HCT116 (cell line): Measurements from ENCODE around the gene EHBP1. TPM values are rescaled to one million over a fixed set of nuclear protein-coding genes. Genes with fewer than 3 reads are reported as not detected.

Source experiments
- ATAC-seq: fragments of 200-7000 bp; cut with Tn5 transposase; 2 replicates; pipeline ENCODE4 v1.9.1; 2020; ENCODE audit warnings: mild to moderate bottlenecking, moderate library complexity
- BruUV-seq: library from RNA; stranded (reverse); fragments of 400-500 nt; replicated peaks from 2 replicates; lab custom pipeline; 2021; lab: Mats Ljungman, UMichigan
- CTCF ChIA-PET: fragments of 300-600 bp; sonication (Branson Sonifier 250); formaldehyde crosslinking; loops from one replicate; lab custom pipeline; 2021; ENCODE audit warnings: antibody characterized with exemption; lab: Charles Lee
- POLR2A ChIA-PET: fragments of 300-600, 350-600 bp; sonication (Branson Sonifier 250); formaldehyde crosslinking; loops from one replicate; lab custom pipeline; 2021; ENCODE audit warnings: antibody characterized with exemption; lab: Charles Lee
- RAD21 ChIA-PET, 2 experiments: fragments of 300-600 bp; sonication (Branson Sonifier 250); formaldehyde crosslinking; loops; one replicate each; lab custom pipeline; 2023; ENCODE audit warnings: low total read pairs in 2 of 2; ENCODE audit not compliant: uncharacterized antibody in 2 of 2, unreplicated experiment in 2 of 2, low non-redundant PET in 1 of 2; lab: Charles Lee
- DNase-seq: peaks from one replicate; pipeline ENCODE4 v3.0.0-alpha.2; 2010; ENCODE audit warnings: low read depth, low spot score
- H2AFZ ChIP-seq: fragments of 200-600 bp; shearing (Covaris generic), sonication (generic); 2 replicates; pipeline ENCODE4 v1.6.1; 2017; ENCODE audit warnings: low read depth, mixed run types, mixed read lengths, antibody characterized with exemption, low read length; ENCODE audit not compliant: poor library complexity, severe bottlenecking
- H3K27ac ChIP-seq: 2 replicates; pipeline ENCODE4 v1.5.1; 2012; ENCODE audit warnings: low read depth, low read length
- H3K27me3 ChIP-seq: fragments of 200-600 bp; sonication (generic); 2 replicates; pipeline ENCODE4 v1.6.1; 2016; ENCODE audit warnings: mixed run types, low read length, mixed read lengths; ENCODE audit not compliant: insufficient read depth
- H3K36me3 ChIP-seq, 2 experiments: fragments of 200-500 bp in 1 of 2; fragments of 200-600 bp in 1 of 2; sonication (Bioruptor generic) in 1 of 2; sonication (generic) in 1 of 2; 2 replicates each; pipeline versions ENCODE4 v1.5.1 to v1.6.1; 2014 to 2016; ENCODE audit warnings: low read length in 2 of 2, inconsistent platforms in 1 of 2, mixed read lengths in 1 of 2, mixed run types in 1 of 2; ENCODE audit not compliant: insufficient read depth in 2 of 2, control insufficient read depth in 1 of 2
- H3K4me1 ChIP-seq, 2 experiments: fragments of 200-600 bp in 1 of 2; sonication (generic) in 1 of 2; 2 replicates each; pipeline versions ENCODE4 v1.5.1 to v1.6.1; 2012 to 2017; ENCODE audit warnings: low read length in 2 of 2, inconsistent platforms in 1 of 2, mild to moderate bottlenecking in 1 of 2, mixed read lengths in 1 of 2, mixed run types in 1 of 2, moderate library complexity in 1 of 2; ENCODE audit not compliant: insufficient read depth in 2 of 2, control insufficient read depth in 1 of 2
- H3K4me2 ChIP-seq: fragments of 200-600 bp; sonication (generic); 2 replicates; pipeline ENCODE4 v1.6.1; 2017; ENCODE audit warnings: mixed run types, low read length, mixed read lengths
- H3K4me3 ChIP-seq, 2 experiments: fragments of 200-600 bp in 1 of 2; sonication (generic) in 1 of 2; replicated peaks in 1 of 2; 2 replicates each; pipeline ENCODE4 v1.5.1; 2011 to 2016; ENCODE audit warnings: low read length in 2 of 2, control low read depth in 1 of 2, low read depth in 1 of 2, mild to moderate bottlenecking in 1 of 2, mixed read lengths in 1 of 2, mixed run types in 1 of 2
- H3K79me2 ChIP-seq: fragments of 200-600 bp; sonication (generic); 2 replicates; pipeline ENCODE4 v1.6.1; 2017; ENCODE audit warnings: mild to moderate bottlenecking, mixed run types, low read length, moderate library complexity, mixed read lengths; ENCODE audit not compliant: insufficient read depth
- H3K9ac ChIP-seq: fragments of 200-600 bp; sonication (generic); 2 replicates; pipeline ENCODE4 v1.6.1; 2016; ENCODE audit warnings: low read length, mixed read lengths
- H3K9me2 ChIP-seq: fragments of 200-600 bp; sonication (generic), shearing (Covaris generic); 2 replicates; pipeline ENCODE4 v1.6.1; 2017; ENCODE audit warnings: mixed run types, mild to moderate bottlenecking, moderate library complexity; ENCODE audit not compliant: insufficient read depth
- H3K9me3 ChIP-seq, 2 experiments: fragments of 200-500 bp in 1 of 2; fragments of 200-600 bp in 1 of 2; sonication (Bioruptor generic) in 1 of 2; sonication (generic) in 1 of 2; 2 replicates each; pipeline ENCODE4 v1.6.1; 2014 to 2017; ENCODE audit warnings: low read length in 2 of 2, mixed read lengths in 2 of 2, inconsistent platforms in 1 of 2, low read depth in 1 of 2, mild to moderate bottlenecking in 1 of 2, mixed run types in 1 of 2, moderate library complexity in 1 of 2; ENCODE audit not compliant: control insufficient read depth in 1 of 2, insufficient read depth in 1 of 2
- H4K20me1 ChIP-seq: fragments of 200-600 bp; sonication (generic), shearing (Covaris generic); 2 replicates; pipeline ENCODE4 v1.6.1; 2017; ENCODE audit warnings: mixed run types, mild to moderate bottlenecking, moderate library complexity; ENCODE audit not compliant: insufficient read depth
- CBX3 ChIP-seq: IDR thresholded peaks from 2 replicates; pipeline ENCODE4 v1.6.1; 2012; ENCODE audit warnings: low read depth
- EGR1 ChIP-seq: IDR thresholded peaks from 2 replicates; pipeline ENCODE4 v1.6.1; 2012; ENCODE audit warnings: low read depth
- ELF1 ChIP-seq: IDR thresholded peaks from 2 replicates; pipeline ENCODE4 v1.6.1; 2012; ENCODE audit warnings: low read depth, borderline replicate concordance
- EZH2phosphoT487 ChIP-seq: fragments of 200-600 bp; IDR thresholded peaks from 2 replicates; pipeline ENCODE4 v1.6.1; 2018; ENCODE audit warnings: antibody characterized with exemption, borderline replicate concordance
- JUND ChIP-seq: IDR thresholded peaks from 2 replicates; pipeline ENCODE4 v1.6.1; 2012
- MAX ChIP-seq: IDR thresholded peaks from 2 replicates; pipeline ENCODE4 v1.6.1; 2012
- RAD21 ChIP-seq: IDR thresholded peaks from 2 replicates; pipeline ENCODE4 v1.6.1; 2012; ENCODE audit warnings: low read depth, mild to moderate bottlenecking
- SIN3A ChIP-seq: IDR thresholded peaks from 2 replicates; pipeline ENCODE4 v1.6.1; 2012; ENCODE audit warnings: low read depth
- SP1 ChIP-seq: IDR thresholded peaks from 2 replicates; pipeline ENCODE4 v1.6.1; 2012; ENCODE audit warnings: low read depth
- TCF7L2 ChIP-seq: IDR thresholded peaks from 2 replicates; pipeline ENCODE4 v1.7.0; 2011; ENCODE audit warnings: borderline replicate concordance, inconsistent platforms; ENCODE audit not compliant: insufficient read depth, insufficient read length; ENCODE audit errors: extremely low read depth
- YY1 ChIP-seq: IDR thresholded peaks from 2 replicates; pipeline ENCODE4 v1.6.1; 2011; ENCODE audit warnings: low read length, low read depth, moderate library complexity, mild to moderate bottlenecking; ENCODE audit not compliant: insufficient replicate concordance; ENCODE audit errors: extremely low read depth
- ZFX ChIP-seq: fragments of 450-650 bp; IDR thresholded peaks from 2 replicates; pipeline ENCODE4 v1.6.1; 2017
- ZNF274 ChIP-seq: fragments of 200-500 bp; sonication (Bioruptor generic); IDR thresholded peaks from 2 replicates; pipeline ENCODE4 v1.6.1; 2014; ENCODE audit warnings: mild to moderate bottlenecking, low read depth, low read length, inconsistent platforms
- intact Hi-C: fragments of 100-400 bp; cut with micrococcal nuclease; formaldehyde crosslinking; loops from 2 replicates; pipeline ENCODE4 v1.10.0; 2022
- total RNA-seq: library from RNA; stranded (reverse); gene quantifications from one replicate; pipeline ENCODE4 v1.2.1, GENCODE V29; 2021; ENCODE audit not compliant: unreplicated experiment
- TF ChIP-seq, protein P1 (sequence below): IDR thresholded peaks from 2 replicates; pipeline ENCODE4 v1.6.1; 2011; ENCODE audit warnings: mild to moderate bottlenecking, low read length, moderate library complexity; ENCODE audit not compliant: insufficient replicate concordance; ENCODE audit errors: extremely low read depth
- TF ChIP-seq, protein P2 (sequence below), 3 experiments: fragments of 200-600 bp in 1 of 3; sonication (generic) in 1 of 3; IDR thresholded peaks in 2 of 3; conservative IDR thresholded peaks in 1 of 3; 2 replicates each; pipeline ENCODE4 v1.5.1; 2012 to 2017; ENCODE audit warnings: low read depth in 2 of 3, low read length in 2 of 3, antibody characterized with exemption in 1 of 3, borderline replicate concordance in 1 of 3, control low read depth in 1 of 3, mild to moderate bottlenecking in 1 of 3, mixed read lengths in 1 of 3, mixed run types in 1 of 3, moderate library complexity in 1 of 3; ENCODE audit not compliant: insufficient read depth in 1 of 3

The EHBP1 gene
- total RNA-seq, 1 experiment from 2014 or later, result 89.9 TPM

- Histone ChIP-seq H3K9ac (no peak overlapping the region), H2AFZ (no peak overlapping the region), H4K20me1 (no peaks in the 10 kb centered on the region), H3K27ac (no peak overlapping the region), H3K4me3 (no peak overlapping the region), H3K9me2 (no peaks in the 10 kb centered on the region), H3K27me3 (no peaks in the 10 kb centered on the region), H3K9me3 (no peaks in the 10 kb centered on the region), H3K4me1 (peaks cover 4 to 18% of the 10 kb centered on the region in 2 experiments; a peak in 2 of 4 replicates), H3K79me2 (peaks cover 13% of the 10 kb centered on the region; the same call in 1 of the 2 replicates), H3K36me3 (peaks cover 4 to 15% of the 10 kb centered on the region in 2 experiments; a peak in 2 of 4 replicates), H3K4me2 (no peak overlapping the region)
- TSS peak; percentile 25 for BruUV-seq
- RAD21 ChIA-PET, result no interaction called here
- intact Hi-C loops, result no loop called here
- POLR2A ChIA-PET, result no interaction called here
- CTCF ChIA-PET, result no interaction called here
- ATAC-seq, result no peak
- TF ChIP-seq MAX (no peak), YY1 (no peak), JUND (no peak), SP1 (no peak), ZNF274 (no peak), TCF7L2 (no peak), ZFX (no peak), EGR1 (no peak), CBX3 (no peak), ELF1 (no peak), RAD21 (no peak), SIN3A (no peak), EZH2phosphoT487 (no peak)
- TF ChIP-seq, protein P1, sequence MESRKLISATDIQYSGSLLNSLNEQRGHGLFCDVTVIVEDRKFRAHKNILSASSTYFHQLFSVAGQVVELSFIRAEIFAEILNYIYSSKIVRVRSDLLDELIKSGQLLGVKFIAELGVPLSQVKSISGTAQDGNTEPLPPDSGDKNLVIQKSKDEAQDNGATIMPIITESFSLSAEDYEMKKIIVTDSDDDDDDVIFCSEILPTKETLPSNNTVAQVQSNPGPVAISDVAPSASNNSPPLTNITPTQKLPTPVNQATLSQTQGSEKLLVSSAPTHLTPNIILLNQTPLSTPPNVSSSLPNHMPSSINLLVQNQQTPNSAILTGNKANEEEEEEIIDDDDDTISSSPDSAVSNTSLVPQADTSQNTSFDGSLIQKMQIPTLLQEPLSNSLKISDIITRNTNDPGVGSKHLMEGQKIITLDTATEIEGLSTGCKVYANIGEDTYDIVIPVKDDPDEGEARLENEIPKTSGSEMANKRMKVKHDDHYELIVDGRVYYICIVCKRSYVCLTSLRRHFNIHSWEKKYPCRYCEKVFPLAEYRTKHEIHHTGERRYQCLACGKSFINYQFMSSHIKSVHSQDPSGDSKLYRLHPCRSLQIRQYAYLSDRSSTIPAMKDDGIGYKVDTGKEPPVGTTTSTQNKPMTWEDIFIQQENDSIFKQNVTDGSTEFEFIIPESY, result no peak
- TF ChIP-seq, protein P2, sequence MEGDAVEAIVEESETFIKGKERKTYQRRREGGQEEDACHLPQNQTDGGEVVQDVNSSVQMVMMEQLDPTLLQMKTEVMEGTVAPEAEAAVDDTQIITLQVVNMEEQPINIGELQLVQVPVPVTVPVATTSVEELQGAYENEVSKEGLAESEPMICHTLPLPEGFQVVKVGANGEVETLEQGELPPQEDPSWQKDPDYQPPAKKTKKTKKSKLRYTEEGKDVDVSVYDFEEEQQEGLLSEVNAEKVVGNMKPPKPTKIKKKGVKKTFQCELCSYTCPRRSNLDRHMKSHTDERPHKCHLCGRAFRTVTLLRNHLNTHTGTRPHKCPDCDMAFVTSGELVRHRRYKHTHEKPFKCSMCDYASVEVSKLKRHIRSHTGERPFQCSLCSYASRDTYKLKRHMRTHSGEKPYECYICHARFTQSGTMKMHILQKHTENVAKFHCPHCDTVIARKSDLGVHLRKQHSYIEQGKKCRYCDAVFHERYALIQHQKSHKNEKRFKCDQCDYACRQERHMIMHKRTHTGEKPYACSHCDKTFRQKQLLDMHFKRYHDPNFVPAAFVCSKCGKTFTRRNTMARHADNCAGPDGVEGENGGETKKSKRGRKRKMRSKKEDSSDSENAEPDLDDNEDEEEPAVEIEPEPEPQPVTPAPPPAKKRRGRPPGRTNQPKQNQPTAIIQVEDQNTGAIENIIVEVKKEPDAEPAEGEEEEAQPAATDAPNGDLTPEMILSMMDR (IDR thresholded peaks at IDR 0.05 in 2 of 3, conservative IDR thresholded peaks at IDR 0.05 in 1 of 3; ENCODE audit: borderline replicate concordance in 1 of 3, insufficient read depth in 1 of 3, low read depth in 2 of 3, low read length in 2 of 3), result no peak
- no peak for DNase-seq
Measured at GRCh38 chr2:63053081-63053888, 347.8 kb downstream of the EHBP1 start.
